LNCaP clone FGC (cell line): ENCODE measurements around the gene KRT14.
"Not testable (repeated sequence)": the region's sequence is repeated elsewhere in the genome, so short reads cannot be mapped to it uniquely, and the experiment has no call there.

Source experiments
- DNase-seq: peaks from one replicate; pipeline ENCODE4 v3.0.0-alpha.2; 2011; ENCODE audit warnings: low read depth
- H3K4me3 ChIP-seq: 2 replicates; pipeline ENCODE4 v1.5.1; 2011; ENCODE audit warnings: mild to moderate bottlenecking, low read depth, low read length, control low read depth
- TF ChIP-seq, protein P1 (sequence below): IDR thresholded peaks from 2 replicates; pipeline ENCODE4 v1.5.1; 2012; ENCODE audit warnings: mild to moderate bottlenecking; ENCODE audit not compliant: control insufficient read depth, insufficient read depth; ENCODE audit errors: extremely low read depth

Gene KRT14

DNA sequence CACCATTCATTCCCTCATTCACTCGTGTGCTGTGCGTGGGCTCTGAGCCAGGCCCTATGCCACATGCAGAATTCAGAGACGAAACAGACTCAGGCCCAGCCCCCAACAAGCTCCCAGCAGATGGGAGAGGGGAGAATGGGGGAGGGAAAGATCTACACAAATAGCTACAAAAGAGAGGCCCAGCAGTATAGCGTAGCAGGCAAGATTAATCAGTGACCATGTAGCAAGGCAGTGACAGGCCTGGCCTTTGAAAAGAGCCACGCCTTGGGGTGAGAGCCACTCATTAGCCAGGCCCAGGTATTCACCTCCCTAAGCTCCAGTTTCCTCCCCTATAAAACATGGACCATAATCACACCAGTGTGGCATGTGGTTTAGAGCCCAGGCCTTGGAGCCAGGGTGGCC is 42.2 kb downstream of the KRT14 start:
- TF ChIP-seq, protein P1, sequence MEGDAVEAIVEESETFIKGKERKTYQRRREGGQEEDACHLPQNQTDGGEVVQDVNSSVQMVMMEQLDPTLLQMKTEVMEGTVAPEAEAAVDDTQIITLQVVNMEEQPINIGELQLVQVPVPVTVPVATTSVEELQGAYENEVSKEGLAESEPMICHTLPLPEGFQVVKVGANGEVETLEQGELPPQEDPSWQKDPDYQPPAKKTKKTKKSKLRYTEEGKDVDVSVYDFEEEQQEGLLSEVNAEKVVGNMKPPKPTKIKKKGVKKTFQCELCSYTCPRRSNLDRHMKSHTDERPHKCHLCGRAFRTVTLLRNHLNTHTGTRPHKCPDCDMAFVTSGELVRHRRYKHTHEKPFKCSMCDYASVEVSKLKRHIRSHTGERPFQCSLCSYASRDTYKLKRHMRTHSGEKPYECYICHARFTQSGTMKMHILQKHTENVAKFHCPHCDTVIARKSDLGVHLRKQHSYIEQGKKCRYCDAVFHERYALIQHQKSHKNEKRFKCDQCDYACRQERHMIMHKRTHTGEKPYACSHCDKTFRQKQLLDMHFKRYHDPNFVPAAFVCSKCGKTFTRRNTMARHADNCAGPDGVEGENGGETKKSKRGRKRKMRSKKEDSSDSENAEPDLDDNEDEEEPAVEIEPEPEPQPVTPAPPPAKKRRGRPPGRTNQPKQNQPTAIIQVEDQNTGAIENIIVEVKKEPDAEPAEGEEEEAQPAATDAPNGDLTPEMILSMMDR = no peak
- no peak for DNase-seq
- no peak overlapping the region for H3K4me3 ChIP-seq

DNA sequence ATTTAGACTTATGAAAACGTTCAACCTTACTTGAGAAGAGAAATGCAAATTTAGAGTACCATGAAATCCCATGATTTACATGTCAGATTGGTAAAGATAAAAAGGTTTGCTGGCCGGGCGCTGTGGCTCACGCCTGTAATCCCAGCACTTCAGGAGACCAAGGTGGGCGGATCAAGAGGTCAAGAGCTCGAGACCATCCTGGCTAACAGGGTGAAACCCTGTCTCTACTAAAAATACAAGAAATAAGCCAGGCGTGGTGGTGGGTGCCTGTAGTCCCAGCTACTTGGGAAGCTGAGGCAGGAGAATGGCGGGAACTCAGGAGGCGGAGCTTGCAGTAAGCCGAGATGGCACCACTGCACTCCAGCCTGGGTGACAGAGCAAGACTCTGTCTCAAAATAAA is 43.9 kb downstream of the KRT14 start:
- H3K4me3 ChIP-seq, DNase-seq: not testable (repeated sequence)

DNA sequence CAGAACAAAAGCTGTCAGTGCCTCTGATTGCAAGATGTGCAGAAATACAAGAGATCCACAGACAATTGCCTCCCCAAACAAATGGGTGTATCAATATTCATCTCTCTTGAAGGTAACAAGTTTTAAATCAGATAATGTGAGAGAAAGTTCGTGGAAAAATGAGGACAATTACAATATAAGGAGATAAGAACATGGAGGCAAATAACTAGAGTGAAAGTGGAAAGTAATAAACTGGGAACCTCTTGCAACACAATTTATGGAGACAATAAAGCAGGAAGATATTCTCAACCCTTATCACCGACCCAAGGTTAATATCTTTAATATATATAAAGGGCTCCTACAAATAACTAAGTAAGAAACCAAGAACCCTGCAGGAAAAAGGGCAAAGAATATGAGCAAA is 44.3 kb downstream of the KRT14 start:
- no peak overlapping the region for H3K4me3 ChIP-seq
- no peak for DNase-seq
- TF ChIP-seq, protein P1 = no peak

DNA sequence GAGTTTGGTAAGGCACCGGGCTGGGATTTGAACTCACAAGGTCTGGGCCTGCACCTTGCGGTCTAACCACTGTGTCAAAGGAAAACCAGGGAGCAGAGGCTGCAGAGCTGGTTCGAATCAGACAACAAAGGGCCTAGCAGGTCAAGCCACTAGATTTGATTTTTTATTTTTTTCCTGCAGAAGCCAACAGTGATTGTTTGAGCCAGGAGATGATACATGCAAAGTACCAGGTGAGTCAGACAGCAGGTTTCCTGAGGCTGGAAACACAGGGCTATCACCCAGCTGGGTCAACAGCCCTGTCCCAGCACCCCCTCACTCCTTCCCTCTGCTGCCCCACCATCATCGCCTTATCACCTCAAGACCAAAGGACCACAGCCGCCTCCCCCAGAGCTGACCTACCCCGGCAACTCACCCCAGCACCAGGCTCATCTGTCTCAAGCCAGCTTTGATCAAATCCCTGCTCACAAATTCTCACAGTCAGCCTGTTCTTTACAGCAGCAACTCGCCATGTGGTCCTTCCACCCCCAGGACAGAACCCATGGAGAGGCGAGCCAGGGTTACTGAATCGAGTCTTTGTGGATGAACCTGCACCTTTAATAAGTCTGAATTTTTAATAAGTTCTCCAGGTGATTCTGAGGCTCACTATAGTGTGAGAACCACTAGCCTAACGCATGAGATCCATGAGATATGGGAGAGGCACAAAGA is 45.6 kb downstream of the KRT14 start:
- no peak overlapping the region for H3K4me3 ChIP-seq
- DNase-seq = no peak
- TF ChIP-seq, protein P1 = no peak

DNA sequence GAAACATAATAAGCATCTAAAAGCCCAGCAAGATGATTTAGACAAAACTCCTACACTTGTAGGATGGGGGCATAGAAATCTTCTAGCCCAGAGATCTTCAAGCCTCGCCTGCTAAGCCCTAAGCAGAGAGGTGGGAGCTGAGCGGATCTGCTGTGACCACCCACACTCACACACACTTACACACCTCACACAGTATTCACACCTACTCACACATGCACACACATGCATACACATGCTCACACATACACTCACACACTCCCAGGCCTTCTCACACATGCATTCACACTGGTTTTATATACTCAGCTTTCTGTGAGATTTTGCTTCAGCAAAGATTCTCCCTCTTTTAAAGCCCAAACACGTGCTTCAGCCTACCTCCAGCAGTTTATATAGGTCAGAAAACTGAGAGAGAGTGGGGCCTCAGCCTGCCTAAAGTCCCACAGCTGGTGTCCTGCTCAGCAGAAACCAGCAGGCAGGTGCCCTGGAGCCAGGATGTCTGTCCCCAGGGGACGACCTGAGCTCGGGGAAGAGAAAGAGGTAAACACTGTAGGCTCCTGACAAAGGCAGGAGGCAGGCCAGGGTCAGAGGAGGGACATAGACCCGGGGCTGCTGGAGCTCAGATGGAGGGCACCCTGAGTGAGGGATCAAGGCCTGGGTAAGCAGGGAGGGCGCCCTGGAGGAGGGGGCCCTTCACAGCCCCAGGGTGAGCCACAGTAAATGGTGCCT is 46.6 kb downstream of the KRT14 start:
- H3K4me3 ChIP-seq = no peak overlapping the region
- TF ChIP-seq, protein P1 = no peak
- DNase-seq = no peak

DNA sequence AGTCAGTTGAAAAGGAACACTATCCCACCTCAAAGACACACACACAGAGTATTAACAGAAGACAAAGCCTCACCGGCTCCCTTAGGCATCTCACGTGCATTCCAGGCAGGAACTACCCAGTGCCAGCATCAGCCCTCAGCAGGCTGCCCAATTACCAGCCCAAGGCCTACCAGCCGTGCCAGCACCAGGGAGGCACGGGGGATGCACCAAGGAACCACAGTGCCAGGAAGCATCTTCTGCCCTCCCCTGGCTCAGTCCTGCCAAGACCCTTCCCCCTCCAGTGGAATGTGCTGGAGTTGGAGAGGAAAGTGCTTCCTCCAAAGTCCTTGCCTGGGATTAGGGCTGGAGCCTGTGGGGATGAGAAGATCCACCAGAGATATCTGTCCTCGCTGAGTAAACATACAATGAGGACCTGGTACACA is 47.6 kb downstream of the KRT14 start:
- no peak overlapping the region for H3K4me3 ChIP-seq
- no peak for DNase-seq
- TF ChIP-seq, protein P1 = no peak

DNA sequence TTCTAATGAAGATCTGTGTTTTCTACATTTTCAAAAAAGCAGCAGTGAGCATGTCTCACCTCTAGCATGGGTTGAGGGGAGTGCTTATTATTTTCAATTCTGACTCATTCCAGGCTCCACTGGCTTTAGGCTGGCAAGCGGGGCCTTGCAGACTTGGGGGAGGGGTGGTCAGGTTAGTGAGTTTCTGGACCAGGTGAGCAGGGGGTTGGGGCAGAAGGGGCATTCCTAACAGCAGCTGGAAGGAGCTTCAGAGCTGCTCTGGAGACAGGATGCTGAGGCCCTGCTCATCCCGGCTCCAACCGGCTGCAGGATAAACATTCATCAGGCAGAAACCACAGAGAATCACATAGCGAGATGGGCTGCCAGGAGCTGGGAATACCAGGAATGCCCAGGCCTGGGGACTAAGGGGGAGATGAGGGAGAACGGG is 48.1 kb downstream of the KRT14 start:
- no peak overlapping the region for H3K4me3 ChIP-seq
- TF ChIP-seq, protein P1 = no peak
- DNase-seq = no peak
